Smooth muscle cell (in vitro differentiated cells): ENCODE measurements around the gene KLHL40. TPM values are rescaled to one million over a fixed set of nuclear protein-coding genes. Genes with fewer than 3 reads are reported as not detected.

Source experiments
- DNase-seq: peaks from one replicate; lab custom pipeline; 2025; ENCODE audit not compliant: unreplicated experiment; lab: John Stamatoyannopoulos, UW
- H2AFZ ChIP-seq: fragments of 200-600 bp; sonication (generic); 2 replicates; pipeline ENCODE4 v1.6.0; 2016; ENCODE audit warnings: antibody characterized with exemption, low read depth, mild to moderate bottlenecking
- H3F3A ChIP-seq: fragments of 200-600 bp; sonication (generic); 2 replicates; pipeline ENCODE4 v1.6.0; 2017; ENCODE audit warnings: antibody characterized with exemption, low read depth
- H3K27ac ChIP-seq: fragments of 200-600 bp; sonication (generic); 2 replicates; pipeline ENCODE4 v1.5.1; 2016; ENCODE audit warnings: low read depth, mild to moderate bottlenecking
- H3K27me3 ChIP-seq: fragments of 200-600 bp; sonication (generic); 2 replicates; pipeline ENCODE4 v1.6.1; 2016; ENCODE audit warnings: low read depth, mild to moderate bottlenecking
- H3K36me3 ChIP-seq: fragments of 200-600 bp; sonication (generic); 2 replicates; pipeline ENCODE4 v1.5.1; 2016; ENCODE audit warnings: low read depth
- H3K4me1 ChIP-seq: fragments of 200-600 bp; sonication (generic); 2 replicates; pipeline ENCODE4 v1.5.1; 2016; ENCODE audit warnings: low read depth
- H3K4me2 ChIP-seq: fragments of 200-600 bp; sonication (generic); 2 replicates; pipeline ENCODE4 v1.6.0; 2016; ENCODE audit warnings: mild to moderate bottlenecking
- H3K4me3 ChIP-seq: fragments of 200-600 bp; sonication (generic); 2 replicates; pipeline ENCODE4 v1.5.1; 2016; ENCODE audit warnings: mild to moderate bottlenecking
- H3K79me2 ChIP-seq: fragments of 200-600 bp; sonication (generic); 2 replicates; pipeline ENCODE4 v1.6.0; 2016; ENCODE audit warnings: low read depth, mild to moderate bottlenecking
- H3K9ac ChIP-seq: fragments of 200-600 bp; sonication (generic); 2 replicates; pipeline ENCODE4 v1.6.0; 2016; ENCODE audit warnings: low read depth
- H3K9me3 ChIP-seq: fragments of 200-600 bp; sonication (generic); replicated peaks from 2 replicates; pipeline ENCODE4 v1.5.1; 2016; ENCODE audit warnings: low read depth
- H4K20me1 ChIP-seq: fragments of 200-600 bp; sonication (generic); 2 replicates; pipeline ENCODE4 v1.6.0; 2016; ENCODE audit warnings: low read depth
- WGBS: methylation state at CpG from one replicate; pipeline ENCODE4 v1.1.7; 2016; ENCODE audit warnings: low lambda C conversion rate; 5-methylcytosine and 5-hydroxymethylcytosine counted together
- polyA plus RNA-seq: library from polyadenylated mRNA; unstranded; fragments of >200 nt; fragmentation: Nextera tagmentation; extraction: Ambion mirVana; gene quantifications from 2 replicates; pipeline ENCODE4 v1.2.1, GENCODE V29; 2016
- total RNA-seq: library from RNA; depleted of rRNA; stranded (reverse); fragments of >200 nt; gene quantifications from 2 replicates; pipeline ENCODE4 v1.2.3, GENCODE V29; 2014
- TF ChIP-seq, protein P1 (sequence below): fragments of 200-600 bp; sonication (generic); IDR thresholded peaks from 2 replicates; pipeline ENCODE4 v1.5.1; 2017; ENCODE audit warnings: borderline replicate concordance, mild to moderate bottlenecking, antibody characterized with exemption; ENCODE audit not compliant: insufficient read depth, poor library complexity, severe bottlenecking

The KLHL40 gene
- total and polyA plus RNA-seq, 2 experiments from 2014 or later = not detected

- H3K4me3 ChIP-seq = no peak overlapping the region
- peaks cover 17% of the 10 kb centered on the region for H4K20me1 ChIP-seq
- no peak for DNase-seq
- H3K36me3 ChIP-seq = no peaks in the 10 kb centered on the region
- no peaks in the 10 kb centered on the region for H3K9me3 ChIP-seq
- H3K27ac ChIP-seq = no peak overlapping the region
- no peaks in the 10 kb centered on the region for H3K27me3 ChIP-seq
- no peaks in the 10 kb centered on the region for H3F3A ChIP-seq
- TF ChIP-seq, protein P1, sequence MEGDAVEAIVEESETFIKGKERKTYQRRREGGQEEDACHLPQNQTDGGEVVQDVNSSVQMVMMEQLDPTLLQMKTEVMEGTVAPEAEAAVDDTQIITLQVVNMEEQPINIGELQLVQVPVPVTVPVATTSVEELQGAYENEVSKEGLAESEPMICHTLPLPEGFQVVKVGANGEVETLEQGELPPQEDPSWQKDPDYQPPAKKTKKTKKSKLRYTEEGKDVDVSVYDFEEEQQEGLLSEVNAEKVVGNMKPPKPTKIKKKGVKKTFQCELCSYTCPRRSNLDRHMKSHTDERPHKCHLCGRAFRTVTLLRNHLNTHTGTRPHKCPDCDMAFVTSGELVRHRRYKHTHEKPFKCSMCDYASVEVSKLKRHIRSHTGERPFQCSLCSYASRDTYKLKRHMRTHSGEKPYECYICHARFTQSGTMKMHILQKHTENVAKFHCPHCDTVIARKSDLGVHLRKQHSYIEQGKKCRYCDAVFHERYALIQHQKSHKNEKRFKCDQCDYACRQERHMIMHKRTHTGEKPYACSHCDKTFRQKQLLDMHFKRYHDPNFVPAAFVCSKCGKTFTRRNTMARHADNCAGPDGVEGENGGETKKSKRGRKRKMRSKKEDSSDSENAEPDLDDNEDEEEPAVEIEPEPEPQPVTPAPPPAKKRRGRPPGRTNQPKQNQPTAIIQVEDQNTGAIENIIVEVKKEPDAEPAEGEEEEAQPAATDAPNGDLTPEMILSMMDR = no peak
- no peak overlapping the region for H2AFZ ChIP-seq
- no peaks in the 10 kb centered on the region for H3K79me2 ChIP-seq
- no peak overlapping the region for H3K4me2 ChIP-seq
- 97% methylated on average over 7 of the region's 7 CpGs for WGBS
- H3K9ac ChIP-seq = no peak overlapping the region
- no peaks in the 10 kb centered on the region for H3K4me1 ChIP-seq
These were observed 23.1 kb upstream of the KLHL40 start for GRCh38 chr3:42662037-42662812.

- H4K20me1 ChIP-seq = peaks cover 10% of the 10 kb centered on the region
- TF ChIP-seq, protein P1 = no peak
- H3K27me3 ChIP-seq = no peaks in the 10 kb centered on the region
- no peak overlapping the region for H3K27ac ChIP-seq
- H3F3A ChIP-seq = no peaks in the 10 kb centered on the region
- H3K36me3 ChIP-seq = no peaks in the 10 kb centered on the region
- H3K4me3 ChIP-seq = no peak overlapping the region
- no peak for DNase-seq
- no peaks in the 10 kb centered on the region for H3K9me3 ChIP-seq
- H3K79me2 ChIP-seq = no peaks in the 10 kb centered on the region
- H2AFZ ChIP-seq = no peak overlapping the region
- H3K4me2 ChIP-seq = no peak overlapping the region
- WGBS = 98% methylated on average over 12 of the region's 12 CpGs
- H3K4me1 ChIP-seq = no peaks in the 10 kb centered on the region
- H3K9ac ChIP-seq = no peak overlapping the region
These were observed 22.4 kb upstream of the KLHL40 start for GRCh38 chr3:42662813-42663535.

DNA sequence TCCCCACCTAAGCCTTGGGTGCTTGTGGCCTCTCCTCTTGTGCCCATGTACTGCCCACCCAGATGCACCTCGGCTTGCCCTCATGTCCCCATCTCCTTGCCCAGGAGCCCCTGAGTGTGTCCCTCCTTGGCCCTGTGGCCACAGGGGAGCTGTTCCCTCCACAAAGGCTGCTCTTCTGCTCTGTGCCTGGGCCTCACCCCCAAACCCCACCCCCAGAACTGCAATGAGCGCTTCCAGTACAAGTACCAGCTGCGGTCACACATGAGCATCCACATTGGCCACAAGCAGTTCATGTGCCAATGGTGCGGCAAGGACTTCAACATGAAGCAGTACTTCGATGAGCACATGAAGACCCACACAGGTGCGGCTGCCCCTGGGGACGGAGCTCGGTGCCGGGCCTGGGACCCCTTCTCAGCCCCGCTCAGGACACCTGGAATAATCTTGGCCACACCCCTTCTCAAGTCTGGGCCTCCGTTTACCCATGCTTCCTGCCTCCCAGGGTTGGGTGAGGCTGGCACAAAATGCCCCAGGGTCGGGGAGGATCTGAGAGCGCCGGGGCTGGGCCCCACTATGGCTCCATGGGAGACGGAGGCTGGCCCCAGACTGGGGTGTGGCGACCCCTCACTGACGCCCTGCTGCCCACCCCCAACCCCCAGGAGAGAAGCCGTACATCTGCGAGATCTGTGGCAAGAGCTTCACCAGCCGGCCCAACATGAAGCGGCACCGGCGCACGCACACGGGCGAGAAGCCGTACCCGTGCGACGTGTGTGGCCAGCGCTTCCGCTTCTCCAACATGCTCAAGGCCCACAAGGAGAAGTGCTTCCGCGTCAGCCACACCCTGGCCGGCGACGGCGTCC is 21.5 kb upstream of the KLHL40 start:
- Histone ChIP-seq H3F3A (no peaks in the 10 kb centered on the region), H4K20me1 (peaks cover 10% of the 10 kb centered on the region), H2AFZ (no peak overlapping the region), H3K9me3 (no peaks in the 10 kb centered on the region), H3K36me3 (no peaks in the 10 kb centered on the region), H3K27me3 (no peaks in the 10 kb centered on the region), H3K4me2 (no peak overlapping the region), H3K27ac (no peak overlapping the region), H3K4me1 (no peaks in the 10 kb centered on the region), H3K9ac (no peak overlapping the region), H3K4me3 (no peak overlapping the region), H3K79me2 (no peaks in the 10 kb centered on the region)
- TF ChIP-seq, protein P1 = no peak
- no peak for DNase-seq
- WGBS = 98% methylated on average over 22 of the region's 38 CpGs
